GM19455 (cell line): ENCODE measurements around the gene FBXO40.
A peak's percentile ranks its signal among the peaks of the same experiment; 100 is the strongest.

Source experiments
- ATAC-seq: cut with Tn5 transposase; IDR thresholded peaks from one replicate; pipeline ENCODE4 v1.9.1; 2021; ENCODE audit not compliant: unreplicated experiment

FBXO40 gene

DNA sequence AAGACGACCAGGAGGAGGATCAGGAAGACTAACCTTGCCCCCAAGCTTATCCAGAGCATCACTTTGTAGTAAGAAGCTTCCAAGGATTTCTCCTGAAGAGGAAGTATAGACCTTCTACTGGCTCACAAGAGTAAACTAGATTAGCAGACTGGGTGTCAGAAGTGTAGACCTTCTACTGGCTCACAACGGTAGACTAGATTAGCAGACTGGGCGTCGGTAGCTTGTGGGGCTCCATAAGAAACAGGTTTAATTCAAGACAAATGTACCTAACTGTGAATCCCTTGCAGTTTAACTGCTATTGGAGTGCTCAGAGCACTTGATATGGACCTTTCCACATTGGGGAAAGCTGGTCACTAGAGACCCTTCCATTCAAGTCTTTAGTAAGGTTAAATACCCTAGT lies 12.9 kb downstream of the FBXO40 start:
- no peak for ATAC-seq

DNA sequence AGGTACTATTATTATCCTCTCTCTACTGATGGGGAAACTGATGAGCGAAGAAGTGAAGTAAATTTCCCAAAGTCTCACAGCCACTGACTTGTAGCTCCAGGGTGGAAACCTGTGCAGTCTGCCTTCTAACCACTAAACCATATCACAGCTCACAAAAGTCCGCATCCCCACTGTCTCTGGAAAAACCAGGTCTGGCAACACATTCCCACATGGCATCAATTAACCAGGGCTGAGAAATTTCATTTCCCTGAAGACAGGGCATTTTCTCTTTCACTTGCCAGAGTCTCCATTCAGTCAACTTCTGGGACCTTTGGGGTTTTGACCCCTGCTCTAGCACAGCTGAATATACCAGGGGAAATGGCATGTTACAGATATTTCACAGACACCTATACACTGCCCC lies 26.5 kb downstream of the FBXO40 start:
- ATAC-seq = no peak

DNA sequence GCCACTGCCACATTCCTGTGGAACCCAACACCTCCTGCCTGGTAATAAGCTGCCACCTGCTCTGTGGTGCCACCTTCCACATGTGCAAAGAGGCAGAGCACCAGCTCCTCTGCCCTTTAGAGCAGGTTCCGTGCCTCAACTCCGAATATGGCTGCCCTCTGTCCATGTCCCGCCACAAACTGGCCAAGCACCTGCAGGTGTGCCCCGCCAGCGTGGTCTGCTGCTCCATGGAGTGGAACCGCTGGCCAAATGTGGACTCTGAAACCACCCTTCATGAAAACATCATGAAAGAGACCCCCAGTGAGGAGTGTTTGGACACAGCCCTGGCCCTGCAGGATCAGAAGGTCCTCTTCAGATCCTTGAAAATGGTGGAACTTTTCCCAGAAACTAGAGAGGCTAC lies 28.3 kb downstream of the FBXO40 start:
- ATAC-seq = no peak

DNA sequence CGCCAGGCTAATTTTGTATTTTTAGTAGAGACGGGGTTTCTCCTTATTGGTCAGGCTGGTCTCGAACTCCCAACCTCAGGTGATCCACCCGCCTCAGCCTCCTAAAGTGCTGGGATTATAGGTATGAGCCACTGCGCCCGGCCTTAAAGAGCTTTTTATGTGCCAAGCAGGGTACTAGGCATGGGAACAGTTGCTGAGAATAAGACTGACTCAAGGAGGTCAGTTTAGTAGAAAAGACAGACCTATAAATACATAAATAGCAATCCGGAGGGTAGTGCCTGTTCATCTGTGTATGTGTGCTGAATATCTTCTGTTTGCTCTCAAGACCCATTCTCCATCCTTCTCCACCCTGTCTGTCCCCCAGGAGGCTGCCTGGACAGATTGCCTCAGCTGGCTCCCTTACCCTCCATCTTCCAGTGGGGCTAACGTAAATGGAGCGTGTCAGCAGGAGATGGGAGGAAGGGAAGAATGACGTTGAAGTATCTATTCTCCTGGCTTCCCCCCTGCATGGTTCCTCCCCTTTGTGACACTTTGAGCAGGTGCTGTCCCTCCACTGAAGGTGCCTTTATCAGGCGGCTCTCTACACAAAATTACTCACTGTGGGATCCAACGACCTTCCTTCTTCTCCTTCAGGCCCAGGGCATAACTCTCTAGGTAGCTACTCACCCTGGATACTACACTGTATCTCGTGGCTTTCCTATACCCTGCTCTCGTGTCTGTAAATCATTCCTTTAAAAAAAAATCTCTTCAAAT lies 31.1 kb downstream of the FBXO40 start:
- no peak for ATAC-seq

DNA sequence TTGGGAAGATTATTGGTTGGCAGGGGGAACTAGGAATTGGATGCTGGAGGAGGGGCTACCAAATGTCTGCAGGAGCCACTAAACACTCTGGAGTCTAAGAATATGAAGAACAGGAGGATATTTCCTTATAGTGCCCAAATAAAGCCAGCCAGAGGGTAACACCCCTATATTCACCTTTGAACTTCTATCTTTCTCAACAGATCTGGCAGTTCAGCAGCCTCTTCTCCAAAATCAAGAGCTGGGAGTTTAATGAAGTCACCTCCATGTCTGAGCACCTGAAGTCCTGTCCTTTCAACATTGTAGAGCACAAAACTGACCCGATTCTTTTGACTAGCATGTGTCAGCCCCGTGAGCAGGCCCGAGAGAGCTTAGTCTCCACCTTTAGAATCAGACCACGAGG lies 33.3 kb downstream of the FBXO40 start:
- ATAC-seq = no peak

DNA sequence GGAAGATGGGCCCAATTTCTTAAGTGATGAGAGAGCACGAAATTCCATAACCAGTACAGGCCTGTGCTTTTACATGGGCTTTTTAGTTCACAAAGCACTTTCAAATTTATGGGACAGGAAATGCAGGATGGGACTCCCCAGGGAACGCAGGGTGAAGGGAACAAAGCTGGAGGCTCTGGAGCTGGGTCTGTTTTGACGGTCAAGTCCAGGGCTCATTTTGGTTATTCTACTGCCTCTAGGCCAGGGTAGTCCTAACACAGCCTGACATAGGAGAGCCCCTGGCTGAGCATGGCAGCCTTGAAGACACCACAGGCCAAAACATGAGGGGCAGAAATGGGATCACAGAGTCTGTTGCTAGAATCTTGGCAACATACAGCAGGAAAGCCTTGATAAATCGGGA lies 34.0 kb downstream of the FBXO40 start:
- no peak for ATAC-seq

DNA sequence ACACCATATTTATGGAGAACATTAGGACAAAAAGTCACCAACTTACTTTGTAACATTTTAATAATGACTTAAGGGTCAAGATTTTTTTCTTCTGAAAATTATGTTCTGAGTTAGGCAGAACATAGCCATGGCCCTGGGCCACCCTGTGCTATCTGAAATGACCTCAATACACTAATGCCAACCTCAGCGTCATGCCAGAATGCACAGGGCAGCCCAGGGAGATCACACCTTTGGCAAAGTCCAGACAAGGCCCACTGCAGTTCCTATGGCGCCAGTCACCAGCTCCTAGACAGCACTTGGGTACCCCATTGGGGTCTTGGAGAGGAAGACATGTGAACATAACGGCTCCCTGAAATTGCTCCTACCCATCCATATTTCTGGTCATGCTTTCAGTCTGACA lies 34.4 kb downstream of the FBXO40 start:
- ATAC-seq = no peak

DNA sequence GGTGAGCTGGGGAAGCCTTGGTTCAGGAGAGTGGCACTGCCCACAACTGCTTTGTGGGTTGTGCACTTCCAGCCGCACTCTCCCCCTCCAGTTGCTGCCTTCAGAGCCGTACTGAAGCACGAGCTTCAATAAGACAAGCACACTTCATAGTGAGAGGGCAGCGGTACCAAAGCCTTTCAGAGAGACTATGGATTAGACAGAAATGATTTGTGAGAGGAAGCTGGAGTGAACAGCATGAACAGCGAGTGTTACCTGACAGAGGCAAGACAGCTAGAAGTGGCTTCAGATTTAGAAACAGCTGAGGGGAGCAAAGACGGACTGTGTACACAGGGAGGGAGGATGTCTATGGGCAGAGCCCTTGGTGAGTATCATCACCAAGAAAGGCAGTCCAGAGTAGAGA lies 36.4 kb downstream of the FBXO40 start:
- no peak for ATAC-seq

DNA sequence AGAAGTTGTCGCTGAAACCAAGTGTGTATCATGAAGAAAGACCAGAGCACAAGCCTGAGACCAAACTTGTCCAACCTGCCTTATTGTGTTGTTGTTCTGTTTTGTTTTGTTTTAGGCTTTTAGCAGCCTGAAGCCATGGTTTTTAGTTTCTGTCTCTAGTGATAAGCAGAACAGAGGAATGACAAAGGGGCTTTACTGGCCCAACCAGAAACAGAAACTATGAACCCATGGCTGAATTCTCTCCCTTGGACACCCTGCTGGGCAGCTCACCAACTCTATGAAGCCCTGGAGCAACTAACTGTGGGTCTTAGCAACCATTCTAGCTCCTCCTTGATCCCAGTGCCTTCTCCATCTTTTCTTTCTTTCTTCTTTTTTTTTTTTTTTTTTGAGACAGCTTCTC lies 37.2 kb downstream of the FBXO40 start:
- ATAC-seq = no peak

DNA sequence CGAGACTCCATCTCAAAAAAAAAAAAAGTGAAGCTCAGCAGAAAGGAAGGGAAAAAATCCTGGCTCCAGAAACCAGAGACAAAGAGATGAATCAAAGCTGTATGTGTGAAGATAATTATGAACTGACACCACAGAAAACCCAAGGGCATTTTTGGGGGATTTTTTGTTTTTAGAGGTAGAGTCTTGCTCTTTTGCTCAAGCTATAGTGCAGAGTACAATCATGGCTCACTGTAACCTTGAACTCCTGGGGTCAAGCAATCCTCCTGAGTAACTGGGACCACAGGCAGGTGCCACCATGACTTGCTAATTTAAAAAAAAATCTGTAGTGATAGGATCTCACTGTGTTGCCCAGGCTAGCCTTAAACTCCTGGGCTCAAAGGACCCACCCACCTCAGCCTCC lies 44.7 kb downstream of the FBXO40 start:
- no peak for ATAC-seq

DNA sequence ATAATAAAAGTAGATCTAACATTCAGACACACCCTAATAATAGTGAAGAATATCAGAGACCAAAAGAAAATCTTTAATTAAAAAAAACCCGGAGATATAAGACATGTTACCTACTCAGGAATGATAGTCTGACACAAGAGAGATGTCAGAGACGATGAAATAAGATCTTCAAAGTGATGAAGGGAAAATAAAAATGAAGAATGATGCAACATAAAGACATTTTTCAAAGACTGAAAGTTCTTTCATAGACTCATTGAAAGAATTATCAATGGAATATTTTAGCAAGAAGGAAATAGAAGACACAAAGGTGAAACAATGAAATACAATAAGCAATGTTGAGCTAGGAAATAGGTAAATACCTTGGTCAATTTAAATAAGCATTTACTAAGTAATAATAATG lies 47.9 kb downstream of the FBXO40 start:
- no peak for ATAC-seq

DNA sequence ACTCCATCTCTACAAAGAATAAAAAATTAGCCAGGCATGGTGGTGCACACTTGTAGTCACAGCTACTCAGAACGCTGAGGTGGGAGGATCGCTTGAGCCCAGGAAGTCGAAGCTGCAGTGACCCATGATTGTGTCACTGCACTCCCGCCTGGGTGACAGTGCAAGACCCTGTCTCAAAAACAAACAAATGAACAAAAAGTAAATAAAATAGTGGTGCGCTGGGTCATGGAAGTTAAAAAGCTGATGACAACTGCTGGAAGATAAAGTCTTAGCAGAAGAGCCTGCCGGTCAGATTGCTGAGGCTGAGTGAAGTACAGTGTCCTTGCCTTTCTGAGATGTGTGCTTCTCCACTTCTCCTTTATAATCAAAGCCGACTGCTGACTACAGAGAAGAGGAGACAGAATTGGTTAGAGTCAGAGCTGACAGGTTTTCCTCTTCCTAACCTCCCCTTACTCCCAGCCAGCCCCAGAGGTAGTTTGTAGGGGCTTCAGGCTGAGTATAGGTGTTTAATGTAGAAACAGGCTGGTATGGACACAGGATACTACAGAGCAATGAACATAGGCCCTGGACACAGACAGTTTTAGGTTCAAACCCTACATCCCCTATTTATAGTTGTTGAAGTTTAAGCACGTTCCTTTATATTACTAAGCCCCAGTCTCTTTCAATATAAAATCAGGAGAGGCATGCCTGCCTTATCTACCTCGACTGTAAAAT lies 49.6 kb downstream of the FBXO40 start:
- ATAC-seq = no peak

DNA sequence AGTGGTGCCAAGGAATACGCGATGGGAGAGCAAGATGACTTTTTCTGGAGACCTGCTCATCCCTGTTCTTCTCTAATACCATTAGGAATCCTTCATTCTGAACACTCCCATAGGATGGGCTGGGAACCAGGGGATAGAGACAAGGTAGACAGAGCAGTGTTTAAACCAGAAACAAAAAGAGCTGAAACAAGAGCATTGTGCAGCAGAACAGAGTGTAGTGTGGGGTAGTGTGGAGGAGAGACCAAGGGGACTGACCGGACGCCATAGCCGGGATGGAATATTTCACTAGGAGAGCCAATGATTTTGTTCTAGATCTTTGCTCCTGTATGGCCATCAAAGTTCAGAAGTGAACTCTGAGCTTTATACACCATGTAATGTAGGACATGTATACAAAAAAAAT lies 51.9 kb downstream of the FBXO40 start:
- ATAC-seq = no peak

DNA sequence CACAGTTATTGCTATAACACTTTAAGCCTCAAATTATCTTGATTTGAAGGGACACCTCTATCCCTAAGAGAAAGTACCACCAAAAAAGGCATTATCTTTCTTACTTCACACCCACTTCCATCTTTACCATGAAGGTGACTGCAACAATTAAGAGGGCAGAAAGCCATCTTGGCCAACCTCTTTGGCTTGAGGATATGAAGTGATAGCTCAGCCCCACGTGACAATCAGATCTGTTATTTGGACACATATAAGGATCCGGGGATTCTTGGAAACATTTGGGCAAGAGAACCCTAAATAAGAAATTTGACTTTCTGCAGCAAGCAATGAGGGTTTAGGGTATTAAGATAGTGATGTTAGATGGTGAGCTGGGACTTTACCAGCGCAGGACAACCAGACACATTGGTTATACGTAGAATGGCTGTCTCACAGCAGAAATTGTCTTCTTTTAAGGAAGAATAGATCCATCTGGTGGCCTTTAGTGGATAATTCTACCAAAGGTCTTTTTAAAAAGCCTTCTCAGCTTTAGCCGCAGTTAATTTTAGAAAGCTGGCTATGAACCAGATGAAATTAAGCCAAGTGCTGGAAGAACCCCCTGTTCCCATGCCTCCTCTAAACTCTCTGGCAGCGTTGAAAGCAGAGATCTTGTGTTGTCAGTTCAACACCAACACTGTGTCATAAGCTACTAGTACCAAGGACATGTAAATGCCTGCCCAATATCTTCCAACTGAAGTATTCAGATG lies 55.2 kb downstream of the FBXO40 start:
- no peak for ATAC-seq

DNA sequence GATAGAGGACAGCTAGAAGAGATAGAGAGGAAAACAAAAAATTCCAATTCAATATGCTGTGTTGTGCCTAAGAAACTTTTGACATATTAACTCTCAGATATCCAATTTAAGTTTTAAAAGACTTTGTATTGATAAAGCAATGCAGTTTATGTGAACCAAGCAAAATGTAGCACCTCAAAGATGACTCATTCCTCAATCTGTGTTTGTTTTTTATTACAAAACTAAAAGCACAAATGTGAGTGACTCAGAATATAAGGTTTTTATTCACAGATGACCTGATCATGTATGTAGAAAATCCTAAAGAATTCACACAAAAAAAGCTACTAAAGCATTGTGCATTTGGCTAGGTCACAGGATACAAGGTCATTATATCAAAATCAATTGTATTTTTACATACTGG lies 56.5 kb downstream of the FBXO40 start:
- no peak for ATAC-seq

DNA sequence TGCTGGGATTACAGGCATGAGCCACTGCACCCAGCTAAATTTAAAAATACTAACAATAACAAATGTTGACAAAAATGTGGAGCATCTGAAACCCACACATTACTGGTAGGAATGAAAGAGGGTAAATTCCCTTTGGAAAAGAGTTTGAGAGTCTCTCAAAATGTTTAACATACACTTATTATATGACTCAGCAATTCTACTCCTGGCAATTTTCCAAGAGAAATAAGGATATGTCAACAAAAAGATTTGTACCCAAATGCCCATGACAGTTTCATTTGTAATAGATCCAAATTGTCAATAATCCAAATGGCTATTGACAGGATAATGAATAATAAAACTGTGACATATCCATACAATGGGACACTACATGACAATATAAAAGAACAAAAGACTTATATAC lies 58.5 kb downstream of the FBXO40 start:
- ATAC-seq = no peak

DNA sequence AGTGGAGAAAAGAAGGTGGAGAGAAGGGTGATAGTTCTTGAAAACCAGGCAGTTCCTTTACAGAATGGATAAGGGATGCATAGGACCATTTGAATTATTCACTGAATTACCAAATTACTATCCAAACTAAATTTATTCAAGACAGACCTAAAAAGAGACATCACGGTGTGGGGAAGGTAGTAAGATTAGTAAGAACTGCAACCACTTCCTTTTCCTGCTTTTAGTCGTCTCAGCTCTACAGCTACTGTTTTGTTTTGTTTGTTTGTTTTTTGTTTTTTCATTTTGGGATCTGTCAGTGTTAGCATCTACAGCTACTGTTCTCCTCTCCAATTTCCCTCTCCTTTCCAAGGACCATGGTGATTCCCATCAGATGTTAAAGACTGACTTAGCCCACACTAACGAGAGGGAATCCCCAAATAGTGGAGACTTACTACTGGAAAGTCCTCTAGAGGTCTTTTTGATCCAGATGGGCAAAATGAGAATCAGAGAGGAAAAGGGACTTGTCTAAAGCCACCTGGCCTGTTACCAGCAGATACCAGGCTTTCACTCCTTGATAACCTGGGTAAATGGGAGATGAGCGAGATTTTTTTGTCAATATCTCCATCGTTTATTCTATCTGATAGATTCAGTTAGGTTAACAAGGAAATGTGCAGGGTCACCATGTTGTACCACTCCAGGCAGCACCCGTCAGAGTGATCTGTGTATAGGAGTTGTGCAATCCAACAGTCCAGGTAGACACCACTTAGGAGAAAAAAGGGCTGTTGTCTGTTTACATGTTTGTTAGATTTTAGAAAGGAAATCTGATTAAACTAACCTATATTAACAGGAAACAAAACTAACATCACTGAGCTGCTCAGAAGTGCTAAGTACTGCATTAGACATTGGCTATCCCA lies 61.6 kb downstream of the FBXO40 start:
- ATAC-seq = peak; percentile 77

DNA sequence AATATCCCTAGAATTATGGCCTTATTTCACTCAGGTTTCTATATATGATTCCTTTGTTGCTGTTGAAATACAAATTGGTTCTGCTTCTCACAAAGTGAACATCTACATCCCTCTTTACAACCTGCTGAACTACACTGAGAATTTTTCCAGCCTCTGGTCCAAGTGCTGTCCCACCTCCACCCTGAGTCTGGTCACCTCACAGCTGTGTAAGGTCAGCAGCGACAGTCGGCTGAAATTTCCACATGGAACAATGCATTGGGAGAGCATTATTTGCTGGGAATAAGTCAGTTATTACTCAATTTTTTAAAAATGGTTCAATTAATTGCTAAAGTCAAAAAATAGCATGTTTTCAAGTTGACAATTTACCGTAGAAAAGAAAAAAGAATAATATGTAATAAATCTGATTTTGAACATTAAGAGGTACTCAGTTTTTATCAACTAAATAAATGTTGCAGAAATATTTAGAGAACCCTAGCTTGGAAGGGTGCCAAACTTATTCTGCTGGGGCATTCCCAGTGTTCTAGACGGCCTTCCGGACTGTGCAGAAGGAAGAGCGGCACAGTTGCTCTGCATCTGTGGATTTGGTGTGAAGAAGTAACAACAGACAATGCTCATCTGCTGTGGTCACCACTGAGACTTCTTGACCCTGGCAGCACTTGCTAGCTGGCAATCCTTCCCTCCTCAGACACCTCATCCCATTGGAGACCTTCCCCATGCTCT lies 65.7 kb downstream of the FBXO40 start:
- ATAC-seq = no peak

DNA sequence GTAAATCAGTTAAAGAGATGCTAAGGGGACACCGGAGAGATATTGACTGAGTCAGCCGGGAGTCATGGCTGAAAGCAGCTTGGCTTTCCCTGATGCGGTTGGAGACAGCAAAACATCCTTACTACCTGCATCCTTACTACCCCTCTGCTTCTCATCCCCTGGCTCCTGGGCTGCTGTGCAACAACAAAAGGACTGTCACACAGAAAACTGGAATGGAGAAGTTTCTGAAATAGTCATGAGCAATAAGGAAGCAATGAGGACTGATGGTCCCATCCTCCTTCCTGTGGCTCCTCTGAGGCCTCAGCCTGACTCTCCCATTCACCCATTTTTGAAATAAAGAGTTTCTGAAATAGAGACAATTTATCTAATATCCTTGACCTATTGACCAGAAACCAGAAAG lies 66.4 kb downstream of the FBXO40 start:
- ATAC-seq = no peak

DNA sequence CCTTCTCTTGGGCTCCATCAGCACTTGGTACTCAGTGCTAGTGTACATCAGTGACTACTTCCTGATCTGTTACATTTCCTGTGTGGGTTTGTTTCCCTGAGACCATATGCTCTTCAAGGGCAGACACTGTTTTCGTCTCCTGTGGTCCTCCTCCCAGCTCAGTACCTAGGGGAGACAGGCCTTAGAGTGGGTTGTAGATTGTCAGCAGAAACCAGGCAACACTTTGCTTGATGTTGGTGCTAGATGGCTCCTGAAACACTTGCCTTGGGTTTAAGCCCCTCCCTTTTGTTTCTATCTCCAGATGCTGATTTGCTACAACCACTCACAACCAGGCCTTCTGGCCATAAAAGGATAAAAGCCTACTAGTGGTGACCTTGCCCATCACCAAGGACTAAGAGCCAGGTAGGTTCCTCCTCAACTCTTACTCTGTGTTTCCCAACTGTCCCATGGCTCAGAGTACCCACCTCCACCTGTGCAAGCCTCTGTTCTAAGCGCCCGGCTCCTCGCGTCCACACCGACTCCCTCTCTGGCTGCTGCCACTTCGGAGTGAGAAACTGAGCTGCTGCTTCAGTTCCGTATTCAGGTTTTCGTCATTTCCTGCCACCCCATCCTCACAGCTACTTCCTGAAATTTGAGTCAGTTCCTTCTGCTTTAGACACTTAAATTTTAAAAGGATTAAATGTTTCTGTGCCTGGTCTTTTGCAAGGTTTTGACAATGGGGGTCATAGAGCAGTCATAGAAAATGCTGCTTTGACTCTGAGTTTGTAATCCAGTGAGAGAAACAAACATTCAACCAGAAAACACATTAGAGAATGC lies 67.4 kb downstream of the FBXO40 start, which contains the start of gene HCLS1:
TSS of gene HCLS1 (minus strand) at position 548 of the 816 bp plus-strand sequence. CDS start 2,556 bp downstream, outside the sequence.
- peak; percentile 84 for ATAC-seq
